GM04503 (cell line): Measurements from ENCODE around the gene EFCAB8.

ENCODE experiments used
- DNase-seq: peaks from one replicate; pipeline ENCODE4 v3.0.0-alpha.2; 2012; ENCODE audit warnings: low read depth

EFCAB8 gene

GRCh38 chr20:32986331-32986966, 127.7 kb downstream of the EFCAB8 start:
- no peak for DNase-seq

DNA sequence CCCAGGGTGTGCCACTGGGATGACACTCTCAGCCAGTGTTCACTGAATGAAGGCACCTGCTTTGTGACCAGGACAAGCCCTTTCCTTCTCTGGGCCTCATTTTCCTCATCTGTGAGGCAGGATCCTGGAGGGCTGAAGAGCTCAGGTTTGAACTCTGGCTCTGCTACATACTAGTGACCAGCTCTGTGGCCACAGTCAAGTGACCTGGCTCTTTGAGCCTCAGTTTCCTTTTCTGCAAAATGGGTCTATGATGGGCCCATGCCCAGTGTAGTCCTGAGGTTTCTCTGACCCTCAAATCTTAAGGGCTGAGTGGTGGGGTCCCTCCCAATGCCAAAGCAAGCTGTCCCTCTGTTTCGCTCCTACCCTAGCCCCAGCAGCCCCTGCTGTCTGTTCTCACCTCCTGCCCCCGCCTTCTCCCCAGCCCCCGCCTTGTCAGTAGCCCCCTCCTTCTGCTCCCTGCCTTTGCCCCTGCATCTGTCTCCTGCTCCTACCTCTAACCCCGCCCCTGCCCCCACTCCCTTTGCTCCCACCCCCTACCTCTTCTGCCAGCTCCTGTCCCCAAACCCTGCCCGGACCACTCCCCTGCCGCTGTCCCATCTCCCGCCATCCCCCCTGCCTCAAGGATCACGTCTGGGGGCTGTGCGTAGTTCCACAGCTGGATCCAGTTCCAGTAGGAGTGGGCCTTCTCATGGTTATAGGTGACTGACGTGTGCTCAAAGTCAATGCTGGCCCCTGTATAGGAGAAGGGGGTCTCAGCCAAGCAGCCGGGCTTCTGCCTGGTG, 128.5 kb downstream of the EFCAB8 start:
- DNase-seq = no peak

DNA sequence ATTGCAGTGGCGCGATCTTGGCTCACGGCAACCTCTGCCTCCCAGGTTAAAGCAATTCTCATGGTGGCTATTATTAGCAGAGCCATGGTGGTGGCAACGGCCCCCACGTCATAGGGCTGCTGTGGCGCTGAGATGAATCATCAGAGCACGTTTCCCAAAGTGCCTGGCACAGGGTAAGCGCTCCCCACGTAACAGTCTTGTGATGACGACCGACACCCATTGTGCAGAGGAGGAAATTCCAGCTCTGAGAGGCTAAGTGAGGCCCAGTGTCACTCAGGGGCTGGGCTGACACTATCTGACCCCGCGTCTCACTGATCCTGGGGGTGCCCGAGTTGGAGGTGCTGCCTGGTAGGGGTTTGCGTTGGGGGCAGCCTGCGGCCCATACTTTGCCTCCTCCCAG, 129.3 kb downstream of the EFCAB8 start:
- no peak for DNase-seq

DNA sequence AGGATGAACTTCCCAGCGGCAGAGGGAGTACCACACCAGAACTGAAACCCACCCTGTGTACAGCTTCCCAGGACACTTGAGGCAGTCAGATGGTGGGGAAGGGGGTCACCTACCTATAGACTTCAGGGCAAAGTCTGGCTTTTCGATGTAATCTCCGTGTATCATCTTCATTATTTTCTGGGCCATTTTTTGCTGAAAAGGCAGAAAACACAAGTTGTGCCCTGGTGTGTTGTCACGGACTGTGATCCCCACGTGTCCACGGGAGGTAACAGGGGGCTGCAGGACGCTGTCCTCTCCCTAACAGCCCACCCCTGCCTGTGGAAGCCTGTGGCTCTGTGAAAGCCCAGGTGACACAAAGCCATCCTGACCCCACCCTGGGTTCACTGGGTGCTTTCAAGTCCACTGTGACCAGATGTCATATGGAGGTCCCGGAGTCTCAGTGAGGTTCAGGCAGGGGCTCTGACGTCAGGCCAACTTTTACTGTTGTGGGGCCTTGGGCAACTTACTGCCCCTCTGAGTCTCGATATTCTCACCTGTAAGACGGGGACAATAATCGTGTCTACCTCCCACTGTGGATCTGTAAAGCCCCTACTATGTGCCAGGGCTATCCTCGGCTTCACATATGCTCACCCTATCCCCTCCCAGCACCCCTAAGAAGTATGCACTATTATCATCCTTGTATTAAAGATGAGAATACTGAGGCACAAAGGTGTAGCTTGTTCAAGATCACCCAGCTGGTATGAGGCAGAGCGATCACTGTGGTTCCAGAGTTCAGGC, 131.0 kb downstream of the EFCAB8 start:
- DNase-seq = no peak

DNA sequence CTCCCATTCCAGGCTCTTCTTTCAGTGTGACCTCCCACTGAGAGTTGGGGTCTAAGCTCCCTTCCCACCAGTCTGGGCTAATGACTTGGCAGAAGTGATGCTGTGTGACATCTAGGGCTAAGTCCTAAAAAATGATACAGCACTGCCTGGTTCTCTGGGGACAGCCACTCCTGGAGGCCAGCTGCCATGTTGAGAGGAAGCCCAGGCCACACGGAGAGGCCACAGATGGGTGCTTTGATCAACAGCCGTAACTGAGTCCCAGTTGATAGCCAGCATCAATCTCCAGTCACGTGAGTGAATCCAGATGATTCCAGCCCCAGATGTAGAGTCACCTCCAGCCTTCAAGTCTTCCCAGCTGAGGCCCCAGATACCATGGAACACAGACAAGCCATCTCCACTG, 131.7 kb downstream of the EFCAB8 start:
- DNase-seq = no peak

- no peak for DNase-seq
These were observed 132.7 kb downstream of the EFCAB8 start for GRCh38 chr20:32991383-32991782.

- no peak for DNase-seq
These were observed 133.3 kb downstream of the EFCAB8 start for GRCh38 chr20:32991792-32992641.

GRCh38 chr20:32993496-32994050, 134.8 kb downstream of the EFCAB8 start:
- no peak for DNase-seq

GRCh38 chr20:32995802-32996201, 137.1 kb downstream of the EFCAB8 start:
- DNase-seq = no peak

- no peak for DNase-seq
These were observed 138.7 kb downstream of the EFCAB8 start for GRCh38 chr20:32997431-32997830.

DNA sequence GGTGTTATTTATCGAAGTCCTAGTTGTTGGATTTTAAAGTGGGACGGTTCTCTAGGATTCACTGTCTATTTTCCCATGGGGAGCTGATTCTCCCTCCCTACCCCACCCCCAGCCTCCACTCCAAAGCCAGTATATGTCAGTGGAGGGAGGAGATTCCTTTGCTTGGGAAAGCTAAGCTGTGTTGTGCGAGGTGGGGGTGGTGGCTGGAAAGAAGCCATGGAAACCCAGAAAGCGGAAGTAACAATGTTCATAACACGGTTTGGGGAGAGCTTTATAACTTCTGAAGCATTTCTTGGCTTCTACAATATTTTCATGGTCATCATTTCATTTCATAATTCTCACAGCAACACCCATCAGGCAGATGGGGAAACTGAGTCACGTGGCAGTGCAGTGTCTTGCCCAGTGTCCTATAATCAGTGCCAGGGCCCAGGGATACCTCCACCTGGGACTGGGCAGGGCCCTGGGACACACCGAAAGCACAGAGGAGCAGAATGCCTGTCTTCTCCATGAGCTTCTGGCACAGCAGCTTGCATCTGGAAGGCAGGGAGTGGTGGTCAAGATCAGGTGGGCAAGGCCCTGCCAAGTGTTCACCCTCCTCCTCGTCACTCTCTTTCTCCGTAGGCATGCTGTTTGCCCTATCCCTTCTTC, 141.0 kb downstream of the EFCAB8 start:
- no peak for DNase-seq

- no peak for DNase-seq
These were observed 142.2 kb downstream of the EFCAB8 start for GRCh38 chr20:33000802-33001466.

- DNase-seq = no peak
These were observed 143.5 kb downstream of the EFCAB8 start for GRCh38 chr20:33002087-33002808.

GRCh38 chr20:33004141-33004751, 145.5 kb downstream of the EFCAB8 start, which contains the start of gene SUN5:
Gene SUN5, minus strand, starts transcription at chr20:33004433. Its CDS starts 93 bp downstream, at chr20:33004340.
- DNase-seq = no peak

DNA sequence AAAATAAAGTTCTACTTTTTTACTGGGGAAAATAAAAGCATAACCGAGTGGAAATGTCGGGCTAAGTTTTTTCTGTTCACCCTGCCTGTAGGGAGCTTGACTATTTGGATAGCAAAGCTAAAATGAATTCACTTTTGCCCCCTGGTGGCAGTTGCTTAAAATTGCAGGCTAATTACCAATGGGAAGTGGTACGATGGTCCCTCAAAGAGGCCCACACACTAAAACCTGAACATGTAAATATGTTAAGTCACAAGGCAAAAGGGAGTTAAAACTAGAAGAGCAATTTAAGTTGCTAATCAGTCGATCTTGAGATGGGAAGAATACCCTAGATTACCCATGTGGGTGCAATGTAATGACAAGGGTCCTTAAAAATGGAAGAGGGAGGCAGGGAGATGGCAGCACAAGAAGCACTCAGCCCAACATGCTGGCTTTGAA, 146.4 kb downstream of the EFCAB8 start:
- no peak for DNase-seq

DNA sequence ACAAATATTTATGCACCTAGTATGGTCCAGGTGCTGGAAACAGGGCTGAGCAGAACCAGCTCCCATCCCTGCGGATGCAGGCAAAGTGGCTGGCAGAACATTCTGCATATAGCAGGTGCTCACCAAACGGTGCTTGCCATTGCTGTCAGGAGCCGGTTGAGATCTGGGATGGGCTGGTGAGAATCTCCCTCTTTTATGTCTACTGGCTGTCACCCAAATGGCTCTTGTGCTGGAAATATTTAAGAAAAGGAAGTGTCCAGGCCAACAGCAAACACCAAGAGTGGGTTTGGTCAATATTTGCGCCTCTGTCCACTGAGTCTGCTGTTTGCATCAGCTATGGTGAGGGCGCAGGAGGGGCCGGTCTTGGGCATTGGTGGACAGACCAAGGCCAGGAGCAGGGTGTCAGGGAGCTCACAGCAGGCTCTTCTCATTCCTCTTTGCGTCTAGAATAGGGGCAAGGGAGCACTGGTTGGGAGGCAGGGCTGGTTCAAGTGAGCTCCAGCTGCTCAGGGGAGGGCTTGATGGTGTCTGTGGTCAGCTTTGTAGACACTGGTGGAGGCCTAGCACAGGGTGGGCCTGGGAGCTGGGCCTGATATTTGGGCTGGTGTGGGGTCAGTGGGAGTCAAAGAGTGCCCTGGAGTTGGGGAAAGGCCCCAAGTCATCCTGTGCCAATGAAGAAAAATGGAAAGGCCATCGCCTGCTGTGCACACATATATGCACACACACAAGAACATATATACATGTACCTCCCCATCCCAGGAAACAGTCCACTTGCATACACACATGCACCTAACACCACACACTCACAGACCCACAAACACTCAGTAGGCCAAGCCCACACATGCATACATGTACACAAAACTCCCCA, 147.4 kb downstream of the EFCAB8 start:
- no peak for DNase-seq

GRCh38 chr20:33006776-33007375, 148.2 kb downstream of the EFCAB8 start:
- DNase-seq = no peak
